ENCODE measurements around the gene TYSND1.
"Not testable (repeated sequence)": the region's sequence is repeated elsewhere in the genome, so short reads cannot be mapped to it uniquely, and the experiment has no call there.

TYSND1 gene

DNA sequence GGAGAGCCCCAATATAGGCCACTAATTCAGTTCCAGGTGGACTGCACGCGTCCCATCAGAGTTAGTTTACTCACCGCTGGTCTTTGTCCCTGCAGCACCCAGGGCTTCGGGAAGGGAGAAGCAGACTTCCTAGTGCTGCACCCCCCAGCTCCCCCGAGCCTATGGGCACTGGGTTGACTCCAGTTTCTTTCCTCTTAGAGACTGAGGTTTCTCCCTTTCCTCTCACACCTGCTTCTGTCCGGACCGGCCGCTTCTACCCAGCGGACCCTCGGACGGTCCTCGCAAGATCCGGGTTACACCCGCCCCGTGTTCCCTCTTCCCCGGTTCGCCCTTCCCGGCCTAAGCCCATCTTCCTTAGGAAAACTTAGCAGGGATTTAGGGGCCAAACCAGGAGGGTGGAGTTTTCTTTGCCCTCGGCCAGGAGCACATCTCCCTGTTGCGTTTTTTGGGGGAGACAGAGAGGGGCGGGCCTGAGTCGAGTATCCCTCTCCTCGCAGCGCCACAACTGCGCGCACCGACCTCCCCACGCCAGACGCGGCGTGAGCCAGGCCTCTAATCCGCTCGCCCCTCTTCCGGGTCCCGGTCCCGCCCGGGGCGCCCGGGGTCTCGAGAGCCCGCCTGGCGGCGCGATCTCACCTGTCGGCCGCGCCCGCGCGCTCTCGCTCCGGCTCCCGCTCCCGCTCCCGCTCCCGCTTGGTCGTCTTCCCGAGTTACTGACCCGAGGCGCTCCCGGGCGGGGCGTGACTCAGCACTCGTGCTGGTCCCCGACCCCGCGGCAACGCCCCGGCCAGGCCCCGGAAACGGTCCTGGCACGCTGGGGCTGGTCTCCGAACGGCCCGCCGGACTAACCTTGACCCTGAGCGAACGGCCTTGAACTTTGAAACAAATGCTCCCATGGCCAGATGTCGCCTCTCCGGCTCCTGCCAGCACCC lies 14.1 kb downstream of the TYSND1 start, which contains the start of gene AIFM2:
AIFM2 (minus strand) TSS at position 728 of the 932 bp plus-strand sequence. CDS start 8,741 bp downstream, outside the sequence.
- ATAC-seq = peak; percentile 73
- DNase-seq = peak; percentile 60

DNA sequence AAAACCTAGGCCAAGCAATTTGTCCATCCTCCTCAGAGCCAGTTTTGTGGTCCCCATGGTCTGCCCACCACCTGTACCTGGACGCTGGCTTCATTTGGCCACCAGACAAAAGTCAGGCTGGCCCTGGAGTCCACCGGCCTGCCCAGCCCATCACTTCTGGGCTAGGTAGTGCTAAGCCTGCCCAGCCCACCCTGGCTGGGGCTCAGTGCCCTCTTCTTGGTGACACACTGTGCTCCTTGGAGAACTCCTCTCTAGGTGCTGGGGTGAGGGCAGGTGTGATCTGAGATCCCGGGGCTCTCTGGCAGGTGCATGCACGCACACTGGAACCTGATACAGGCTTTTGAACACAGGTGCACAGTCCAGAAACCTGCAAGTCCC lies 15.0 kb downstream of the TYSND1 start:
- DNase-seq = no peak
- ATAC-seq = no peak

DNA sequence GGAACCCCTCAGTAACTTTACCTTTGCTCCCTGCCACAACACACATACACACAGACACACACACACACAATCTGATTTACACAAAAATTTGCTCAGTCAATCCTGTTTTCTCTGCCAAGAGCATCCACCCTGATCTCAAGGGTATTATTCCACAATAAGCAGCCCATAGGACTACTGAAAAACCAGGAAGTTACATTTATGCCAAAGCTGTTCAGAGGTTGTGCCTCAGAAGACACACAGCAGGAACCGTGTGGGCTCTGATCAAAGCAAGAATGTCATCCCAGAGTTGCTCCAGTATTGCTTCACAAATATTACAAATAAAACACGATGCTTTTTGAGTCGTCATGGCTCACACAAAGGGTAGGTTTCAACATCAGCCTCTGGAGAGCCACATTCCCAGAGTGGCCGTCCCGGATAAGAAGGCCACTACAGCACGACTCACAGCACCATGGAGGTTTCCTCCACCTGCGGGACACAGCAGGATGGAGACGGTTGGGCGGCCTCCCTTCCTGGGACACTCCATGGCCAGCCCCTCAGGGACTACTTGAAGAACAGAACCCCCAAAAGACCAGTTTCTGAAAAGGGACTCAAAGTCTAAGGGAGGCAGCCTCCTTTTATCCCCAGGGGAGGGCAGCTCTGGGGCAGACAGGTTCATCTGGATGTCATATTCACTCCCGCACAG lies 15.5 kb downstream of the TYSND1 start:
- ATAC-seq = no peak
- no peak for DNase-seq

DNA sequence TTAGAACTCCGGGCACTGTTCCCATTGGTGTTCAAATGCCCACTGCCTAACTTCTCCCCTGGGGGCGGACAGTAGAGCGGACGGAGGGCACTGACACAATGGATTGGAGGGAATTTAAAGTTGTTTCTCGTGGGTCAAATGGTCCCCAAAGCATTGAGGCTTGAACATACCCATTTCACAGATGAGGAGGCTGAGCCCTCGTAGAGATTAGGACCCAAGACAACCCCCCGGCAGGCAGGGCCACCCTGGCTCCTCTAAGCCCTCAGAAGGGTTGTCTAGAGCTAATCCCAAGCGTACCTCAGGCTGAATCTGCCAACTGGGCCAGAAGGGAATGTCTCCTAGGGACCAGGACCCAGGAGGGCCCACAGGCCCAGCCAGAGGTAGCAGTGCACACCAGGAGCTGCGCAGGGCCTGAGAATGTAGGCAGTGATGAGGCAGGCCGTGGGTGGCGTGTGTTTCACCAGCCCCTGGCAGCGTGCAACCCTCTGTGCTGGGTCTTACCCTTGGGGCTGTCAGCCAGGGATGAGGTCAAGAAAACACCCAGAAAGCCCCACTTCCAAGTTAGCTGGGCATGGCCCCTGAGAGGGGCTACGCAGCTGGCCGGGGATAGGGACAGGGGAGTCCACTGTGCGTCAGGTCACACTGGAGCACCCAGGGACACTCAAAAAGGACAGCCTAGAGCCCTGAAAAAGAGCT lies 19.7 kb downstream of the TYSND1 start:
- no peak for DNase-seq

DNA sequence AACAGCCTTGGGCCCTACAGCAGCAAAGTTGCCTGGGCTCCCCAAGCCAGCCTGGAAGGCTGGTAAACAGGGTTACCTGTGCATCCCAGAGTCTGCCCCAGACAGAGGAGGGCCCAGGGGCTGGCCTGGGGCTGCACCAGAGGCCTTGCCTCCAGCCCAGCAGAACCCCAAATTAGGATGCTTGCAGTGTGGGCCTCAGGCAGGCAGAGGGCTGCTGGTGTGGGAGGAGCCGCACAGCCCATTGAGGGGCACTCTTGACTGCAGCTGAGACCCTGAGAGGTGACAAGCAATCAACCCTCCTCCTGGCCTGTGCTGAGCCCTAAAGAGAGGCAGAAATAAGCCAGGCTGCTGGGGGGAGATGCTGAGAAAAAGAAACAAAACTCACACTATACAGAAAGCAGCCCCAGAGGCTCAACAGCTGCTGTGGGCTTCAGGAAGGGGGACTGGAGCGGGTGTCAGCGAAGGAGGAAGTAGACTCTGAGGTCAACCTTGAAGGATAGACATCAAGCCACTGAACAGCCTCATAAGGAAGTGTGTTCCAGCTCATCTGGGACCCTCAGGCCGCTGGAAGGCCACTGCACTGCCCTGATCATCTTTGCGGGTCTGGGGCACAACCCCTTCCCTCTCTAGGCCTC lies 20.5 kb downstream of the TYSND1 start:
- no peak for DNase-seq
- no peak for ATAC-seq

More for the DNA sequence above, 19.7 kb downstream of the TYSND1 start:
- no peak for ATAC-seq

DNA sequence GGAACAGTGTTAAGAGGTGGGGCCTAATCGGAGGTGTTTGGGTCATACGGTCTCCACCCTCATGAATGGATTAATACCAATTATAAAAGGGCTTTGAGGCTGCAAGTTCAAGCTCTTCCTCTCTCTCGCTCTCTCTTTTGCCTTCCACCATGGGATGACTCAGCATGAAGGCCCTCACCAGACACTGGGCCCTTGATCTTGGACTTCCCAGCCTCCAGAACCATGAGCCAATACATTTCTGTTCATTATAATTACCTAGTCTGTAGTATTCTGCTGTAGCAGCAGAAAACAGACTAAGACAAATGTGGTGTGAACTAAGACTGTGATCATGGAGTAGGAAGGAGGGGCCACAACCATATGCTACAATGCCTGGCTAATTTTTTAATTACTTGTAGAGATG lies 21.6 kb downstream of the TYSND1 start:
- DNase-seq (no peak), ATAC-seq (no peak)

DNA sequence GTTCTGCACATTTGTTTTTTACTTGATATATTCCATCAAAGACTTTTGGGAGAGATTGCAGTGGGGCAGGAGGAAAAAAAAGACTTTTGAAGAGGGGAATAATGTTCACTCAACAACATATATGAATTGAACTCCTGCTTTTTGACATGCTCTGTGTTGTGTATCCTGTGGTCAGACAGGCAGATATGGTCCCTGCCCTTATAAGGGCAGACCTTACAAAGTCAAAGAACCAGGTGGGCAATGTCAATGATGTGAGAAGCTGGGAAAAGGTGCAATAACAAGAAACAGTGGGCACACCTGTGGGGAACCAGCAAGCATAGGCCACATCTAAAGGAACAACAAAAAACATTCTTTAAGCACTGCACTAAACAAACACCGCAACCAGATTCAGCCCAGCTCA lies 22.1 kb downstream of the TYSND1 start:
- DNase-seq = no peak
- ATAC-seq = no peak

DNA sequence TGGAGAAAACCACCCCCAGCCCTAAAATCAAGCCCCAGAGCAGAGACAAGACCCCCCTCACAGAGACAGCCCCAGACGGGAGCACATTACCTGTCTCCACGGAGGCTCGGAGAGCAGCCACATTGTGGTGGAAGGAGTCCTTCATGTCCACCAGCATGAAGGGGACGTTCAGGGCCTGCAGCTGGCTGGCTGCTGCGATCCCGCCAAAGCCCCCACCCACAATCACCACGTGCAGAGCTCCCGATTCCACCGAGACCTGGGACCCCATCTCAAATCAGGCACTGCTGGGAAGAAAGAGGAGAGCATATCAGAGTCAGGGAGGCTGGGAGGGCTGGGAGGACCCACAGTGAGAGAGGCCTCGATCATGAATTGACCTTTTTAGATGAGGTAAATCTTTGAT lies 22.7 kb downstream of the TYSND1 start:
- ATAC-seq (no peak), DNase-seq (no peak)

DNA sequence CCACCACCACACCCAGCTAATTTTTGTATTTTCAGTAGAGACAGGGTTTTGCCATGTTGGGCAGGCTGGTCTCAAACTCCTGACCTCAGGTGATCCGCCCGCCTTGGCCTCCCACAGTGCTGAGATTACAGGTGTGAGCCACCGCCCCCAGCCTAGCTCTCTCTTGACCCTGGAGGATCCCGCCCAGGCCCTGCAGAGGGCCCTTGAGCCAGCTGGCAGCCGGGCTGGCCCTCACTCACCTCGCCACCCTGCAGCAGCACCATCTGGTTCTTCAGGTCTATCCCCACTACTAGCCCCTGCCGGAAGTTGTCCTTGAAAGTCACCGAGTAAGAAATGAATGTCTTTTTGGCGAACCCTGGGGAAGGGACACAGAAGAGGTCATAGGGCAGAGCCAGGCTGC lies 23.3 kb downstream of the TYSND1 start:
- not testable (repeated sequence) for ATAC-seq, DNase-seq

DNA sequence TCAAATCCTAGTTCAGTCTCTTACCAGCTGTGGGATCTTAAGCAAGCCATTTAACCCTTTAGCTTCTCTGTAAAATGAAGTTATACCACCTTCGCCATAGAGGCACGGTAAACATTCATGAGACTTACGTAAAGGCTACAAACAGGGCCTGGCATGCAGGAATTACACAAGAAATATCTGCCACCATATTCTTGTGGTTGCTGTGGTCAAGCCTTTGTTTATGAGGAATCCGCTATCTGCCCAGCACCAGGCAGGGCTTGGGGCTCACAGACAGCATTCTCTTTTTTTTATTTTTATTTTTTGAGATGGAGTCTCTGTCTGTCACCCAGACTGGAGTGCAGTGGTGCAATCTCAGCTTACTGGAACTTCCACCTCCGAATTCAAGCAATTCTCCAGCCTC lies 23.8 kb downstream of the TYSND1 start:
- no peak for ATAC-seq
- no peak for DNase-seq

DNA sequence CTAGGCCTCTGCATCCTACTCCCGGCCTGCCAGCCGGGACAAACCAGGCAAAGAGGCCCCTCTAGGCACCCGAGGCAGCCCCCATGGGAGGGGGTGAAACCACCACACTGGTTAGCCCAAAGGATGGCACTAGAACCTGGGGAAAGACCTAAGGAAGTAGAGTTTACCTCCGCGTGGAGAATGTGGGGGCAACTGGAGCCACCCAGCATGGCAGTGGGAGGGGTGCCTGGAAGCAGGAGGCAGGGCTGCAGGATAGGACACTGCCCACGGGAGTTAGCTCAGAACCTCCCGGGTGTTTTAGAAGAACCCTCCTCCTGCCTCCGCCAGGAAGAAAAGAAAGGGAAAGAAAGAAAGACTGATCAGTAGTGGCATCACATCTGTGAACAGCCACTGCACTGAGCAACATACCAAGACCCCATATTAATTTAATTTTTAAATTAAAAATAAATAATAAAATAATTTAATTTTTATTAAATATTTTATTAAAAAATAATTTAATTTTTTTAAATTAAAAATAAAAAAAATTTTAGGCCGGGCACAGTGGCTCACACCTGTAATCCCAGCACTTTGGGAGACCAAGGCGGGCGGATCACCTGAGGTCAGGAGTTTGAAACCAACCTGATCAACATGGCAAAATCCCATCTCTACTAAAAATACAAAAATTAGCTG lies 25.1 kb downstream of the TYSND1 start:
- DNase-seq (no peak), ATAC-seq (no peak)

DNA sequence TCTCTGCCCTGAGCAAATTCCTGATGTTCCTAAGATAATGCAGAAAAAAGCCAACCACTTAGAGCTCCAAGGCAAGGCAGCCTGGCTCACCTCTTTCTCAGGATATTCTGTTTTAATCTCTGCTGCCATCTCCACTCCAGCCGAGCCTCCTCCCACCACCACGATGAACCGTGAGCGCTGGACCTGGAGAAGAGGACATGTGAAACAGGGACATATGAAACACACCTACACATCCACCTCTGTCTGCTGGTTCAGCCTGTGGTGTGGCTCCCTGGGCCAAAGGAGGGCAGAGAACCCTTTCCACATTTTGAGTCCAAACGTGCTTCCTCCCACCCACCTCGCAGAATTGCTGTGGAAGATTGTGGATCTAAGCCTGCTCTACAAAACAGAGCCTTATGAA lies 26.1 kb downstream of the TYSND1 start:
- ATAC-seq = no peak
- no peak for DNase-seq

DNA sequence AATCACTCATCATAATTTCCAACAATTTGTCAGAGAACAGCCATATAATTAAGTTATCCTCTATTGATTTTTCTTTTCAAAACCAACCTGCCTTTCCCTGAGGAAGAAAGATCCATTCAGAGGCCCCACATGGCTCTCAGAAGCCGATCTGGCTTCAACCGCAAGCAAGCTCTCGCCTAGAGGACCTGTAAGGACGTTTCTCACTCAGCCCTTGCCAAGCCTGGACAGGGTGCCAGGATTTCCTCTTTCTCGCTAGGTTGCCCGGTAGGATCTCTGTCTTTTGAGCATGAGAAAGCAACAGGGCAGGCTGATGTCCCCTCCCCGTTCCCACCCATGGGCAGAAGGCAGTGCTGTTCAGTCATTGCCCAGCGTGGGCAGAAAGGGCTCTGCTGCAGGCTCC lies 26.9 kb downstream of the TYSND1 start:
- ATAC-seq (no peak), DNase-seq (no peak)

DNA sequence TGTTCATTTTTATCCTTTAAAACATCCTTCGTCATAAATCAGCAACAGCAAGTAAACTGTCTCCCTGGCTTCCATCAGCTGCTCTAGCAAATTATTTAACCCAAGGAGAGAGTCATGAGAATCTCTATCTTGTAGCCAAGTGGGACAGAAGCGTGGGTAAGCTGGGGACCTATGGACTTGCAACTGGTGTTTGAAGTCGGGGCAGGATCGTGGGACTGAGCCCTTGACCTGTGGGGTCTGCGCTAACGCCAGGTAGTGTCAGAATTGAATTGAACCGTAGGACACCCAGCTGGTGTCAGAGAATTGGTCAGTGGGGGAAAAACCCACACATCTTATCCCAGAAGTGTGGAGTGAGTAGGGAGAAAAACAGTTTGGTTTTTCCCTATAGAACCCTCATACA lies 27.3 kb downstream of the TYSND1 start:
- ATAC-seq (no peak), DNase-seq (no peak)

DNA sequence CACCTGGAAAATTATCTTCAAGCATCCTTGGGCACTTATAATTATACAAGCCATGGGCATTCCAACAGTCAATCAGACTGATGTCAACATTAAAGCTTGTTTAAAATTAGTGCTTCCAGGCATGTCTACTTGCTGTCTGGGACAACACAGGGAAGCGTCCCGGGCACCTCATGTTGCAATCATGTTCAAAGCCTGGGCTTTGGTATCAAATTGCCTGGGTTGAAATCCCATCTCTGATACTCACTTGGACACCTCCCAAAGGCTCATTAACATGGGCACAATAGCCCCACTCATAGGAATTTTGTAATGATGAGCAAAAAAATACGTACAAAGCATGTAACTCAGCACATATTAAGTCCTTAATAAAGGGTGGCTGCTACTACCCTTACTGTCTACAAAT lies 28.3 kb downstream of the TYSND1 start:
- ATAC-seq (no peak), DNase-seq (no peak)

DNA sequence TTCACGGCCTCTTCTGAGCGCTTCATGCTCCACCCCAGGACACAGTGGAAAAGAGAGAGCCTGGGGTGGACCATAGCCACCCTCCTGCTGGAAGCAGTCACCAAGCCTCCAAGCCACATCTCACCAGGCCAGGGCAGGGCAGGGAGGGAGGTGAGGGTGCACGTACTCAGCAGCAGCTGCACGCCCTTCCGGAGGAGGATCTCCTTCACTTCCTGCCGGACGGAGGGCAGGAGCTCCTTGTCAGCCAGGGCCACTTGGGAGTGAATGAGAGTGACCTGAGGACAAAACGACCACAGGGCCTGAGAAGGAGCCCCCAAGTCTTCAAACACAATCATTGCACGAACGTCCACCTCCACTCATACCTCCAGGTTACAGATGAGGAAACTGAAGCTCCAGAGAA lies 28.9 kb downstream of the TYSND1 start:
- no peak for ATAC-seq
- DNase-seq = no peak

DNA sequence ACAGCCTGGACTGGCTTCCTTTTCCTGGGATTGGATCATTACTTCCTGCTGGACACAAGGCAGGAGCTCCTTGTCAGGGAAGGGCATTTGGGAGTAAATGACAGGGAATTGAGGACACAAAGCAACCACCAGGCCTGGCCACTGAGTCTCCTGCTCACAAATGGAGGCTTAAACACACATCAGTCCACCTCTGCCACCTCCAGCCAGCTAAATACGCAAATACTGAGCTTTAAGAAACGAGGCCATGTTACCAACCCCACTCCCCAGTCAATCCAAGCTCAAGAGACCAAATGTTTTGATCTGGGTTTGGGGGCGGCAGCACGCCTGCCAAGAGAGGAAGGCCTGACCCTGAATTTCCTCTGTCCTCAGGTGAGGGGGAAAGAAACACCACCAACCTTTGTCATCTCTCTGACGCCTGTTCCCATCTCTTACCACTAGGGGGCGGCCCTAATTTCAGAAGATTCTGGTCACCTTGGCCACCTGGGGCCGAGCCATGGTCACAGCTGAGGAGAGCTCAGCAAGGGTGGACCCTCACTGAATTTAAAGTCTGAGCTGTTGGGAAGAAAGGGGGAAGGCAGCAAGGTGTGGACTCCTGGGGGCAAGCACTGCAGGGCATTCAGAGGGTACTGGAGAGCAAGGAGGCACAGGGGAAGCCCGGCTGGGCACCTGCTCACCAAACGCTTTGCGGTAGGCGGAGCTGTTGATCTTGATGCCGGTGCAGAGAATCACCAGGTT lies 30.4 kb downstream of the TYSND1 start:
- DNase-seq (peak; percentile 65), ATAC-seq (peak; percentile 44)

DNA sequence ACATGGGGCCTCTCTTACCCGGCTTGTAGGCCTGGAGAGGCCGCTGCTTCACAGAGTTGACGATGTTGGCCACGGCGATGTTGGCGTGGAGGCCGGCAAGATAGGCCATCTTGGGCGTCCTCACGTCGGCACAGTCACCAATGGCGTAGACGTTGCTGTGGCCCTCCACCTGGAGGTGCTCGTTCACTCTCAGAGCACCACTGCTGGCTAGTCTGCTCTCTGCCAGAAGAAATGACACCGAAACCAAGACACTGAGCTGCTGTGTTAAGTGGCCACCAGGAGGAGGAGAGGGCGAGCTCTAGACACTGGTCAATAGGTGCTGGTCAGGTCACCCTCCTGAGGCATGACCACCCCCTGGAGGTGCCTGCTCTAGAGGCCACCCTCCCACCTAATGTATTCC lies 31.6 kb downstream of the TYSND1 start:
- ATAC-seq = no peak
- DNase-seq = no peak

DNA sequence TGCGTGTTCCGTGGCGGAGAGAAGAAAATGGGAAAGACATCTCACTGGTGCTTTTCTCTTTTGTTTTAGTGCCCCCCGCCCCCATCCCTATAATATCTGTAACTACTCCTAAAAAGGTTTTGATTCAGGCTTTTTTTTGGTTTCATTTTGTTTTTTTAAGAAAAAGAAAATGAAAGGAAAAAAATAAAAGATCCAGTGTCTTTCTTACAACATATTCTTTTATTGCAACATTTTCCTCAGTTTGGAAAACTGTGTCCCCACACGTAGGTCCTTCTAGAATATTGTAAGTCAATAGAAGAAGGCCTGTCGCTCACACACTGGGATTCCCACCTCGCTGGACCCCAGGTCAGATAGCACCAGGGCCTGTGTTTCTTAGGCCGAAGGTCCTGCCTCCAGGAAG lies 34.4 kb downstream of the TYSND1 start:
- no peak for ATAC-seq
- no peak for DNase-seq

DNA sequence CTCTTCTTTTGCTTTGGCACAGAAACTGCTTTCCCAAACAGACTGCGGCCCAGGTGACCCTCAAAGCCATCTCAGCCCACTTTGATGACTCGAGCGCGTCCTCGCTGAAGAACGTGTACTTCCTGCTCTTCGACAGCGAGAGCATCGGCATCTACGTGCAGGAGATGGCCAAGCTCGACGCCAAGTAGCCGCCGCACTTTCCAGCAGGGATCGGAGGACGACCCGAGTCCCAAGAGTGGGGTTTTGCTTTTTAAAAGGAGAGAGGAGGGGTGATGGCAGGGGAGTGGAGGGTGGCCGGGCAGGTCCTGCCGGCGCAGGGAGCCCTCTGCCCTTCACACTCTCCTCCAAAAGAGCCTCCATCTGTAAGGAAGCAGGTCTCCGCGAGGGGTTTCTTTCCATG lies 35.0 kb downstream of the TYSND1 start:
- DNase-seq (no peak), ATAC-seq (no peak)

DNA sequence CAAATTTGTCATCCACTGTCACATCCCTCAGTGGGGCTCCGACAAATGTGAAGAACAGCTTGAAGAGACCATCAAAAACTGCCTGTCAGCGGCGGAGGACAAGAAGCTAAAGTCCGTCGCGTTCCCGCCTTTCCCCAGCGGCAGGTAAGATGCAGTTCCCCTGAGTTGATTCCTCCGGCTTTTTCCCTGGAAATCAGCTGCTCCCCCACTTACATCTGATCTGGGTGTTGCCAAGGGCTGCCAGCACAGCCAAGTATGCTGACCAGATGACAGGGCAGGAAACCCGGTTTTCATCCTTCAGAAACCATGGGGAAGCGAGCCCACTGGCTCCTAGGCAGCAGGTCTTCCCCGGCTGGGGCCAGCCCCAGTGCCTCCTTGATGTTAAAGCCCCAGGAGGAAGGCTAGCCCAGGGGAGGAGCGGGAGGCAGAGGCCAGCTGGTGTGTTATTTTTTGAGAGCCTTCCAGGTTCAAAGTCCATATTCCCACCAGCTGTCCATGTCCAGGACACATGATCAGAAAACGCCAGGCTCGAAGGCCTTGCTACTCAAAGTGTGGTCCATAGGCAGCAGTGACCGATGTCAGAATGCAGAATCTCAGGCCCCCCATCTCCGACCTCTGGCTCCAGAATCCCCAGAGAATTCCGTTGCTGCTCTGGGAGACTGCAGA lies 37.3 kb downstream of the TYSND1 start:
- DNase-seq = no peak
- no peak for ATAC-seq

All from stimulated activated naive CD8-positive, alpha-beta T cell treated with anti-CD3 and anti-CD28 coated beads, Interleukin-15, Interleukin-2, amounts not matched to agents 100 U/mL and 50 U/mL, for 24 hours (primary cell).